HepG2 (cell line): ENCODE results near the gene MDFIC.

ENCODE experiments used
- EZH2 ChIP-seq: conservative IDR thresholded peaks from 2 replicates; pipeline ENCODE4 v1.6.1; 2012; ENCODE audit warnings: mild to moderate bottlenecking, low read depth, low read length, moderate library complexity
- HNF4A ChIP-seq: sonication (generic); formaldehyde crosslinking; IDR thresholded peaks from 2 replicates; pipeline ENCODE4 v1.4.0; 2020; ENCODE audit warnings: missing genetic modification reagents
- NFE2L2 ChIP-seq: fragments of 150-350 bp; IDR thresholded peaks from 2 replicates; pipeline ENCODE4 v1.6.1; 2014; ENCODE audit warnings: low read length
- PHF8 ChIP-seq: sonication (generic); formaldehyde crosslinking; IDR thresholded peaks from 2 replicates; pipeline ENCODE4 v1.5.0; 2020; ENCODE audit warnings: missing genetic modification reagents
- ZNF430 ChIP-seq: sonication (generic); formaldehyde crosslinking; IDR thresholded peaks from 2 replicates; pipeline ENCODE4 v1.9.0; 2021; ENCODE audit warnings: mild to moderate bottlenecking, missing genetic modification reagents
- ZNF773 ChIP-seq: sonication (generic); formaldehyde crosslinking; IDR thresholded peaks from 2 replicates; pipeline ENCODE4 v1.4.0; 2020; ENCODE audit warnings: missing genetic modification reagents, borderline replicate concordance
- TF ChIP-seq, protein P1 (sequence below): sonication (generic); formaldehyde crosslinking; IDR thresholded peaks from 2 replicates; pipeline ENCODE4 v1.5.0; 2020; ENCODE audit warnings: mild to moderate bottlenecking, missing genetic modification reagents, moderate library complexity
- TF ChIP-seq, protein P2 (sequence below): IDR thresholded peaks from 2 replicates; pipeline ENCODE4 v1.6.1; 2016; ENCODE audit warnings: low read depth, control low read depth
- TF ChIP-seq, protein P3 (sequence below), 2 experiments: IDR thresholded peaks; 2 replicates each; pipeline ENCODE4 v1.6.1; 2011 to 2012; ENCODE audit warnings: low read length in 2 of 2, borderline replicate concordance in 1 of 2, low read depth in 1 of 2, mild to moderate bottlenecking in 1 of 2, moderate library complexity in 1 of 2
- TF ChIP-seq, protein P4 (sequence below): IDR thresholded peaks from 2 replicates; pipeline ENCODE4 v1.6.1; 2012; ENCODE audit warnings: low read length, improper control_type of control experiment

DNA sequence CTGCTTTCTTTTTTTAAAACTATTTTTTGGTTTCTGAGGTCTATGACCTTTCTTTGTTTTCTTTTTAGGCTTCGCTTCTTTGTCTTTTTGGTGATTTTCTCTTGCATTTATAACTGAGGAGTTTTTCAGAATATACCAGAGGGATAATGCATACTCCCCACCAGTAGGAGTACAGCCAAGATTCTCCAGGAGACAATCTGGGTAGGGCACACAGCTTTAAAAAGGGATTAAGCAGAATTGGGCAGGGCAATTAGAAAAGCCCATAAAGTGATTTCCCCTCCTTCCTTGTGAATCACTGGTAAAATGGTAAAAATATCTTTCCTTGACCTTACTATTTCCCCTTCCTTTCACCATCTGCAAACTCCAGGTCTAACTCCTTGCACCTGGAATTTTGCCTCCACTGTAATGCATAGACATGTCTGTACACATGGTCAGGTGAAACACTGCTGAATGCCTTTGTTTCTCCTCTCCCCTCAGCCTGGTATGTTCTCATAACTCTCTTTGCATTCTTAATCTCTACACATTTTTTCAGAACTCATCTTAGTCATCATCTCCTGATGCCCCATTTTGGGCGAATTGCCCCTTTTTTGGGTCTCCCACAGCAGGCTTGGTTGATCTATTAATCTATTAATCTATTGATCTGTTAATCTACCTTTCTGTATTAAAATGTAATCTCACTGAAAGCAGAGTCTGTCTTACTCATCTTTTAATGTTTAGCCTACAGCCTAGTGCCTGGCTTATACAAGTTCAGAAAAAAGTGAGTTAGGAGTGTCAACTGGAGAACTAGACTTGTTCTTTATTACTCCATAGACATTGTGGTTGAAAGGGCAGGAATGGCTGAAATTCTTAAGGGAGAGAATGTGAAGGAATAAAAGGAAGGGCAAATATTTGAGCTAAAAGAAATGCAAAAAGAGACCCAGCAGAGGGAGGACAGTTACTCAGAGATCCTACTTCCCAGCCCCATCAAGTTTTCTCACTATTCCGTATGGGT, 64.6 kb downstream of the MDFIC start:
- TF ChIP-seq ZNF773 (CRISPR knock-in tag) = no peak
- no peak for TF ChIP-seq ZNF430
- TF ChIP-seq, protein P1, sequence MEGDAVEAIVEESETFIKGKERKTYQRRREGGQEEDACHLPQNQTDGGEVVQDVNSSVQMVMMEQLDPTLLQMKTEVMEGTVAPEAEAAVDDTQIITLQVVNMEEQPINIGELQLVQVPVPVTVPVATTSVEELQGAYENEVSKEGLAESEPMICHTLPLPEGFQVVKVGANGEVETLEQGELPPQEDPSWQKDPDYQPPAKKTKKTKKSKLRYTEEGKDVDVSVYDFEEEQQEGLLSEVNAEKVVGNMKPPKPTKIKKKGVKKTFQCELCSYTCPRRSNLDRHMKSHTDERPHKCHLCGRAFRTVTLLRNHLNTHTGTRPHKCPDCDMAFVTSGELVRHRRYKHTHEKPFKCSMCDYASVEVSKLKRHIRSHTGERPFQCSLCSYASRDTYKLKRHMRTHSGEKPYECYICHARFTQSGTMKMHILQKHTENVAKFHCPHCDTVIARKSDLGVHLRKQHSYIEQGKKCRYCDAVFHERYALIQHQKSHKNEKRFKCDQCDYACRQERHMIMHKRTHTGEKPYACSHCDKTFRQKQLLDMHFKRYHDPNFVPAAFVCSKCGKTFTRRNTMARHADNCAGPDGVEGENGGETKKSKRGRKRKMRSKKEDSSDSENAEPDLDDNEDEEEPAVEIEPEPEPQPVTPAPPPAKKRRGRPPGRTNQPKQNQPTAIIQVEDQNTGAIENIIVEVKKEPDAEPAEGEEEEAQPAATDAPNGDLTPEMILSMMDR = no peak
- TF ChIP-seq, protein P2, sequence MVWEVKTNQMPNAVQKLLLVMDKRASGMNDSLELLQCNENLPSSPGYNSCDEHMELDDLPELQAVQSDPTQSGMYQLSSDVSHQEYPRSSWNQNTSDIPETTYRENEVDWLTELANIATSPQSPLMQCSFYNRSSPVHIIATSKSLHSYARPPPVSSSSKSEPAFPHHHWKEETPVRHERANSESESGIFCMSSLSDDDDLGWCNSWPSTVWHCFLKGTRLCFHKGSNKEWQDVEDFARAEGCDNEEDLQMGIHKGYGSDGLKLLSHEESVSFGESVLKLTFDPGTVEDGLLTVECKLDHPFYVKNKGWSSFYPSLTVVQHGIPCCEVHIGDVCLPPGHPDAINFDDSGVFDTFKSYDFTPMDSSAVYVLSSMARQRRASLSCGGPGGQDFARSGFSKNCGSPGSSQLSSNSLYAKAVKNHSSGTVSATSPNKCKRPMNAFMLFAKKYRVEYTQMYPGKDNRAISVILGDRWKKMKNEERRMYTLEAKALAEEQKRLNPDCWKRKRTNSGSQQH = no peak
- TF ChIP-seq EZH2 = no peak
- TF ChIP-seq, protein P3, sequence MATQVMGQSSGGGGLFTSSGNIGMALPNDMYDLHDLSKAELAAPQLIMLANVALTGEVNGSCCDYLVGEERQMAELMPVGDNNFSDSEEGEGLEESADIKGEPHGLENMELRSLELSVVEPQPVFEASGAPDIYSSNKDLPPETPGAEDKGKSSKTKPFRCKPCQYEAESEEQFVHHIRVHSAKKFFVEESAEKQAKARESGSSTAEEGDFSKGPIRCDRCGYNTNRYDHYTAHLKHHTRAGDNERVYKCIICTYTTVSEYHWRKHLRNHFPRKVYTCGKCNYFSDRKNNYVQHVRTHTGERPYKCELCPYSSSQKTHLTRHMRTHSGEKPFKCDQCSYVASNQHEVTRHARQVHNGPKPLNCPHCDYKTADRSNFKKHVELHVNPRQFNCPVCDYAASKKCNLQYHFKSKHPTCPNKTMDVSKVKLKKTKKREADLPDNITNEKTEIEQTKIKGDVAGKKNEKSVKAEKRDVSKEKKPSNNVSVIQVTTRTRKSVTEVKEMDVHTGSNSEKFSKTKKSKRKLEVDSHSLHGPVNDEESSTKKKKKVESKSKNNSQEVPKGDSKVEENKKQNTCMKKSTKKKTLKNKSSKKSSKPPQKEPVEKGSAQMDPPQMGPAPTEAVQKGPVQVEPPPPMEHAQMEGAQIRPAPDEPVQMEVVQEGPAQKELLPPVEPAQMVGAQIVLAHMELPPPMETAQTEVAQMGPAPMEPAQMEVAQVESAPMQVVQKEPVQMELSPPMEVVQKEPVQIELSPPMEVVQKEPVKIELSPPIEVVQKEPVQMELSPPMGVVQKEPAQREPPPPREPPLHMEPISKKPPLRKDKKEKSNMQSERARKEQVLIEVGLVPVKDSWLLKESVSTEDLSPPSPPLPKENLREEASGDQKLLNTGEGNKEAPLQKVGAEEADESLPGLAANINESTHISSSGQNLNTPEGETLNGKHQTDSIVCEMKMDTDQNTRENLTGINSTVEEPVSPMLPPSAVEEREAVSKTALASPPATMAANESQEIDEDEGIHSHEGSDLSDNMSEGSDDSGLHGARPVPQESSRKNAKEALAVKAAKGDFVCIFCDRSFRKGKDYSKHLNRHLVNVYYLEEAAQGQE (IDR thresholded peaks at IDR 0.05; ENCODE audit: borderline replicate concordance in 1 of 2, low read depth in 1 of 2, low read length in 2 of 2) = no peak
- no peak for TF ChIP-seq HNF4A (CRISPR knock-in tag)
- TF ChIP-seq, protein P4, sequence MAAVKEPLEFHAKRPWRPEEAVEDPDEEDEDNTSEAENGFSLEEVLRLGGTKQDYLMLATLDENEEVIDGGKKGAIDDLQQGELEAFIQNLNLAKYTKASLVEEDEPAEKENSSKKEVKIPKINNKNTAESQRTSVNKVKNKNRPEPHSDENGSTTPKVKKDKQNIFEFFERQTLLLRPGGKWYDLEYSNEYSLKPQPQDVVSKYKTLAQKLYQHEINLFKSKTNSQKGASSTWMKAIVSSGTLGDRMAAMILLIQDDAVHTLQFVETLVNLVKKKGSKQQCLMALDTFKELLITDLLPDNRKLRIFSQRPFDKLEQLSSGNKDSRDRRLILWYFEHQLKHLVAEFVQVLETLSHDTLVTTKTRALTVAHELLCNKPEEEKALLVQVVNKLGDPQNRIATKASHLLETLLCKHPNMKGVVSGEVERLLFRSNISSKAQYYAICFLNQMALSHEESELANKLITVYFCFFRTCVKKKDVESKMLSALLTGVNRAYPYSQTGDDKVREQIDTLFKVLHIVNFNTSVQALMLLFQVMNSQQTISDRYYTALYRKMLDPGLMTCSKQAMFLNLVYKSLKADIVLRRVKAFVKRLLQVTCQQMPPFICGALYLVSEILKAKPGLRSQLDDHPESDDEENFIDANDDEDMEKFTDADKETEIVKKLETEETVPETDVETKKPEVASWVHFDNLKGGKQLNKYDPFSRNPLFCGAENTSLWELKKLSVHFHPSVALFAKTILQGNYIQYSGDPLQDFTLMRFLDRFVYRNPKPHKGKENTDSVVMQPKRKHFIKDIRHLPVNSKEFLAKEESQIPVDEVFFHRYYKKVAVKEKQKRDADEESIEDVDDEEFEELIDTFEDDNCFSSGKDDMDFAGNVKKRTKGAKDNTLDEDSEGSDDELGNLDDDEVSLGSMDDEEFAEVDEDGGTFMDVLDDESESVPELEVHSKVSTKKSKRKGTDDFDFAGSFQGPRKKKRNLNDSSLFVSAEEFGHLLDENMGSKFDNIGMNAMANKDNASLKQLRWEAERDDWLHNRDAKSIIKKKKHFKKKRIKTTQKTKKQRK = no peak
- TF ChIP-seq PHF8 = no peak
- no peak for TF ChIP-seq NFE2L2
